Sigmoid colon (tissue), 4 donors: ENCODE data around the gene CIITA.

Experiments used
- CTCF ChIP-seq, 4 experiments: fragments of 450-650 bp in 3 of 4; fragments of 200-600 bp in 1 of 4; IDR thresholded peaks; one replicate each; pipeline ENCODE4 v1.5.1; 2016 to 2019; ENCODE audit warnings: antibody characterized with exemption in 4 of 4, mild to moderate bottlenecking in 3 of 4, moderate library complexity in 2 of 4
- EP300 ChIP-seq, 4 donors: sonication (generic); formaldehyde crosslinking; IDR thresholded peaks; one replicate each; pipeline ENCODE4 v1.6.1; 2017; ENCODE audit warnings: antibody characterized with exemption in 4 of 4
- POLR2A ChIP-seq, 2 donors: fragments of 450-650 bp; IDR thresholded peaks; one replicate each; pipeline ENCODE4 v1.6.1; 2016; ENCODE audit warnings: antibody characterized with exemption in 2 of 2, mild to moderate bottlenecking in 2 of 2, moderate library complexity in 2 of 2
- POLR2AphosphoS5 ChIP-seq, 4 donors: sonication (generic); formaldehyde crosslinking; IDR thresholded peaks; one replicate each; pipeline ENCODE4 v1.6.1; 2017; ENCODE audit warnings: antibody characterized with exemption in 4 of 4

GRCh38 chr16:10852948-10853347 is 24.1 kb upstream of the CIITA start:
- no peak for TF ChIP-seq POLR2AphosphoS5 (IDR thresholded peaks at IDR 0.05)
- no peak for TF ChIP-seq CTCF (IDR thresholded peaks at IDR 0.05)
- no peak for TF ChIP-seq EP300 (IDR thresholded peaks at IDR 0.05)
- no peak for TF ChIP-seq POLR2A (IDR thresholded peaks at IDR 0.05)
